Measurements from ENCODE around the gene SERPINI1.

The SERPINI1 gene

DNA sequence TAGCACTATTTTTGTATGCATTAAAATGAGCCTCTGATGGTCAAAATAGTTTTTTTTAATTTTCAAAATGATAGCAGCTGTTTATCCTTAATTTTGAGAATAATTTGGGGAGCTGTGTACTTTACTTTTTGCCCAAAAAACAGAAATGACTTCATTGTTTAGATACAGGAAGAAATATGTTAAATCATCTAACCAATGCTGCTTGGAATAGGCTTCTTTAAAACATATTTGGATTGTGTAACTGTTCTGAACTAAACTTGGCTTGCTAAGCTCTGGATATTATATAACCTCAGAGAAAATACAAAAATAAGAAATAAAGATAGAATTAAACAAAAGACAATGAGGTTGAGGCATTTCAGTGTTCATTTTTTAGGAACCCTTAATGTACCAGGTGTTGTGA lies 119.3 kb downstream of the SERPINI1 start:
- no peak for DNase-seq

DNA sequence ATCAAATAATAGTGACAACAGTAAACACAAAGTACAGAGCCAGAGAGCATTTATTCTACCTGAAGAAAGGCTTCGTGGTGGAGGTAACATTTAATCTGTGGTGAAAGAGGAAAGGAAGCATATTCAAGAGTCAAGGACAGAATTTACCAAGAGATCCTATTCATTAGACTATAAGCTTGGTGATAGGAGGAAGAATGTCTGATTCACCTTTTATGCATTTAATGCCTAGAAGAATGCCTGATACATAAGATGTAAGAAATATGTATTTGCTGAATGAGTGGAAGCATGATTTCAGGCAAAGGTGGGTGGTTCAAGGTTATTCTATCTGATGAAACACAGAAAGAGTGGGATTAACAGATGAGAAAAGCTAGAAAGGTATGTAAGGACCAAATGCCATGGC lies 119.8 kb downstream of the SERPINI1 start:
- DNase-seq = no peak

DNA sequence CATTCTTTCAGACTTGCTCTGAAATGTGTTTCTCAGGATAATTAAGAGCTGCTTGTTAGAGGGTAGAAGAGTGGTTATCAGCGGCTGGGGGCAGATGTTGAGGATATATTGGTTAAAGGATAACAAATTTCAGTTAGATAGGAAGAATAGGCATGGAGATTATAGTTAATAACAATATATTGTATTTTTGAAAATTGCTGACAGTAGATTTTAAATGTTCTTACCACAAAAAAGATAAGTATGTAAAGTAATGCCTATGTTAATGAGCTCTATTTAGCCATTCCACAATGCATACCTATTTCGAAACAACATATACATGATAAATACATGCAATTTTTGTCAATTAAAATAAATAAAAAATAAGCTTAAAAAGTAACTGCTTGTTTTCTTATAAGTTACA lies 123.3 kb downstream of the SERPINI1 start:
- DNase-seq = no peak

DNA sequence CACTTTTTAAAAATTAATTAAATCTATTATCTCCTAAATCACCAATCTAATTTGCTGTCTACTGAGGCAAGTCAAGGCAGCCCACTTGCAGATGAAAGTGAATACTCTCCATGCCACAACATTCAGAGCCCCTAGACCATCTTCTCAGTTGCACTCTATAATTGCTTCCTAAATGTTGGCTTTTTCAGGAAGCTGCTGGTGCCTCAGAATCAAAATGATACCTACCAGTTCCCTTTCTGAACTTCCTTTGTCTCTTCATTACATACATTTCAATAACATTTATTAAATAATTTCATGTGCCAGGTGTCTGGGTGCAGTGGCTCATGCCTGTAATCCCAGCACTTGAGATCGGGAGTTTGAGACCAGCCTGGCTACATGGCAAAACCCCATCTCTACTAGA lies 124.1 kb downstream of the SERPINI1 start:
- DNase-seq = no peak

DNA sequence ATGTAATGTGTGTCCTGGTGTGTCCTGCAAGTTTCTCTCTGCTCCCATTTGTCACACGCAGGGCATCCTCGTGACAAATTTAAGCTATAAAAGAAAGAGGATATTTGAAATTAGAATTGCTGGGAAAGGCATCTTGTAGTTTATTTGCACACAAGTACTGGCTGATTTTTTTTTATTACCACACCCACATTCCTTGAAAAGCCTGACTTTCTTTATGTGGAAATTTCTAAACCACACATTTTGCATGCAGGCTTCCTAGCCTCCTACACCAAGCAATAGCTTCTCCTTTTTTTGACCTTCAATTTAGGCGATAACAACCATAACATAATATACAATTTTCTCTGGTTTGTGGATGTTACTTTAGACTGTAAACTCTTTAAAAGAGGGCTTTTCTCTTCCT lies 126.1 kb downstream of the SERPINI1 start:
- DNase-seq = no peak

DNA sequence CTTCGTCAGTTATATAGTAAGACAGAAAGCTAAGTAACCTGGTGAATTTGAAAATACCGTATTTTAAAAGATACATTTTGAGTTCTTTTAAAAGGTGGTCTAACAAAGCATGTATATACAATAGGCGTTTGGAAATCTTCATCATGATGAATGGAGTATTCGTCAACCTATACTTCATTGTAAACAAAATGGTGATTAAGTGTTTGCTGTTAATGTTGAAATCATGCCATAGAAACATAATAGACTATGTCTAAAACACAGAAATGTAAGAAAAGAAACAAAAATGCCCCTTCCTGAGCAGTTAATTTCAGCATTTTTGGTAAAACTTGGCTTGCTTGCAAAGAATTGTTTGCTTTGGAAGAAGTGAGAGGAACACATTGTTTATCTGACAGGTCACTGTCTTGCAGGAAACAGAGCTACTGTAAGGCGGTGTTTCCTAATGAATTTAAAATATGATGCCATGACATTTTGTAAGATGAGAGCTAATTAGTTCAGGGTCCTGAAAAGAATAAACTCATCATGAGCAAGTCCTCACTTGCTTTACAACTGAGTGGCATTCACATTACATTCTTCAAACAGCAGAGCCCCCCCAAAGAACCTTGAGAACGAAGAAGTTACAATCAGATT lies 126.7 kb downstream of the SERPINI1 start:
- no peak for DNase-seq

DNA sequence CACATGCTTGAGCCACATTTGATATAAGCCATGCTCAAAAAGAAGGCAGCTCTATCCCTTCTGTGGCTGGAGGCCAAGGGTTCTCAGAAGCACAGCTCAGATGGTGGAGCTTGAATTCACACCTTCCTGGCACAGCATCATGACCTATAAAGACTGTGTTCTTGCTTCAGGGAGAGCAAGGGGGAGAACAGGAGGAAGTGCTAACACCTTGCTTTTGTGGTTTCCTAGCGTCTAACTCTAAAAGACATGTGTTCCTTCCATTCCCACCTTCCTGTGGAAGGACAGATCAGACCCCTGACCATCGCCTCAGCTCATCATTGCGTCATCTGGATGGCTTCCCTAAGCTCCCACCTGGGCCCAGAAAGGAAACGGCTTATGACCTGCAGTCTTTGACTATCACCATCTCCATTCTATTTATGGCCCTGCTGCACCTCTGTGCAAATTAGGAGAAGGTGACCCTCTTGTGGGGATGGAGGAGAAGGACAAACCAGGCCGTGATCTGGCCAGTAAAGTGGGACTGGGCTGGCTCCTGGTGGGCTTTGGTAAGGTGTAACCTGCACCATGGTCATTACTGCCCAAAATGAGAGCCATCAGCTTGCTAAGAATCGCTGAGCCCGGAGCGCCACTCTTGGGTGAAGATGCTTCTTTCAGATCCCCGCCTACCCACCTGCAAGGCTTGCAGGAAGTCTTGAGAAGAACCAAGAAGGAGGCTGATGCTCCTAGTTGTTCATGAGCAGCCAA lies 128.5 kb downstream of the SERPINI1 start:
- no peak for DNase-seq

DNA sequence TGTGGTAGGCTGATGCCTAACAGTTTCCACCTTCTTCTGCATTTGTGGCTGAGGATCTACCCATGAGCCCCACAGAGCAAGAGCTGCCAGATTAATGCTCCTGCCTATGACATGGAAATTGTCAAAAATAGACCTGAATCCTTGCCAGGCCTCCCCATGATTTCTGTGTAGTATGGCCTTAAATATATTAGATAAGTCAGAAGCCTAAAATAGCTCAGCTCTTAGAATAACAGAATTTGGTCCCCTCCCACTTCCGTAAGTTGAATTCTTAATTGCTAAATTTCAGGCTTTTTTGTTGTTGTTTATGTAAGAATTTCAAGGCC lies 129.0 kb downstream of the SERPINI1 start:
- DNase-seq = no peak

DNA sequence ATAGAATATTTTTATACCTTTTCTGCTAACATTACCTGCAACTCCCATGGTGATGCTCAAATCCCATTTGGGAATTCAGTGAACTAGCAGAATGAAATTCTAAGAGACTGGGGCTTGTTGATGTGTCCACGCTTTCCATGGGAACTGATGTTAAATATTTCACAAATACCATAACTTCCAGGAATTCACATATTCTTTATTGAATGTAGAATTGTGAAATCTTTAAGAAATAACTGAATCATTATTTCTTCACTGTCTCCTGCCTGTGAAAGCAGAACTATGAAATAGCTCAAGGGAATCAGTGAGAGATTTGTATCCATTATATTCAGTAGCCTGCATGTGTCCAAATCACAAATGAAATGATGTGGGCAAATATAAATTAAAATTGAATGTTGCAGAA lies 130.8 kb downstream of the SERPINI1 start:
- no peak for DNase-seq

DNA sequence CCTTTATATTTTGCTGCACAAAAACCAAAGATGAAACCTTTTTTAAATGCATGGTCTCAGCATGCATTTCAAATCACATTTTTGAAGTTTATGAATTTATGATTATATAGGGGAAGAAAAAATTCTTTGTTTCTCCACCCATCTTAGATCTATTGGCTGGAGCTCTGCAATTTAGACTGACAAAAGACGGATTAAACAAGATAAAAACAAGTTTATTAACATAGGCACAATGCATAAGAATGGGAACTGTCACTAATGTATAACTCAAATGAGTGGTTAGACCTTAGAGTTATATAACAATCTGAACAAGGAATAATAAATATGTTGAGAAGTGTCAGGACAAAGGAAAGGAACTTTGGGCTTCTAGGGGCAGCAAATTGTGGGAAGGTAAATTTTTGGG lies 132.5 kb downstream of the SERPINI1 start:
- no peak for DNase-seq

DNA sequence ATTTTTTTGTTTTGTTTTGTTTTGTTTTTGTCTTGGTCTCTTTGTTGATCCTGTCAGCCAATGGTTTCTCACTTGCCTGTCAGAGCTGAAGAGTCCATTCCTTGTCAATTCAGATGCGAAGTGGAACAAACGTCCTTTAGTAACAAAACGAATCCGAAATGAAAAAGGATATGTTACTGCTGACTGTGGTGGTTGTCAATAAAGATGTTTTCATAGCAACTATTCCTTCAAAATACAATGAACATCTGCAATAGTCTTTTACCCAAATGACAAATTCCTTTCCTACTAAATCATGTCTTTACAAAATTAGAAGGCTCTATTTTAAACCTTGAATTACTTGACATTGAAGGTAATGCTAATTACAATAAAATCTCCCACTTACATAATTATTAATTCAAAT lies 134.7 kb downstream of the SERPINI1 start:
- DNase-seq = no peak

DNA sequence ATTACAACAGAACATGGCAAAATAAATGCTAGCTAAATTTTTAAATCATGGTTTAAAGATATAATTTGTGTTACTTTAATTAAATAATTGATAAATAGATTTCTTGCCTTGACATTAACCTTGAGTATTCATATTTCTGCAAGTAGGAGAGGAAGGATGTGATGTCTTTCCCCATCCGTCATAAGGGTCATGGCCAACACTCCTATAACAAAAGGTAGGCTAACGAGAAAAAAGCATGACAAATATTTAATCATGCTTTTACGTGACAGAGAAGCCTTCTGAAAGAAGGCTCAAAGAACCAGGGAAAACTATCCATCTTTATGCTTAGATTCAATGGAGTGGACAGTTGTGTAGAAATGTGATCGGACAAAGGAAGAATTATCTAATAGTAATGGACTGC lies 135.2 kb downstream of the SERPINI1 start:
- DNase-seq = no peak

DNA sequence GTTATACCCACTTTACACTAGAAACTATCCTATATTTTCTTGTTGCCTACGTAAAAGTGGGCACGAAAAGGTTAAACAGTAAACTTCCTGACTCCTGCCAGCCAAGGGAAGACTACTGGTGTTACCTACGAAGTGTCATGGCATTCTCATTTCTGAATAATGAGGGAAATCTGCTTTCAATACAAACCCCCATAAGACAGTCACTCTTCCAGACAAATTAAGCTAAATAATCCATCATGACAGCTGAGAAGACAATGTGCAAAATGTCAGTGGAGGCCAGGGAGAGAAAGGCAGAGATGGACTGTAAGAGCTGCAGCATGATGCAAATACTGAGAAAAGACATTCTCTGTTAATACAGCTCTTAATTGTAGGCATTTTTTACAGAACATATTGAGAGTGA lies 136.5 kb downstream of the SERPINI1 start:
- DNase-seq = no peak

DNA sequence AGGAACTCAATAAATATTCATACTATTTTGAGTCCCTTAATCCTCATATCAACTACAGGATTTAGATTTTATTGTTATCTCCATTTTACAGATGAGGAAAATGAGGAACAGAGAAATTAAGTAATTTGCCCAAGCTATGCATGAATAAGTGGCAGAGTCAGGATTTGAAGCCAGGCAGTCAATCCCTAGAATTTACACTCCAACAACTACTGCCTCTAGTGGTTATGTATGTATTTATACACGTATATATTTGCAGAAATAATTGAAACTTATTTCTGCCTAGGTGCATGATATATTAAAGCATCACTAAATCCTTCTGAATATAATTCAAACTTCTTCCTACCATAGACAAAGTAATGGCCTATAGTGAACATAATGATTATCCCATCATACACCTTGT lies 137.4 kb downstream of the SERPINI1 start:
- peak; percentile 26 for DNase-seq

DNA sequence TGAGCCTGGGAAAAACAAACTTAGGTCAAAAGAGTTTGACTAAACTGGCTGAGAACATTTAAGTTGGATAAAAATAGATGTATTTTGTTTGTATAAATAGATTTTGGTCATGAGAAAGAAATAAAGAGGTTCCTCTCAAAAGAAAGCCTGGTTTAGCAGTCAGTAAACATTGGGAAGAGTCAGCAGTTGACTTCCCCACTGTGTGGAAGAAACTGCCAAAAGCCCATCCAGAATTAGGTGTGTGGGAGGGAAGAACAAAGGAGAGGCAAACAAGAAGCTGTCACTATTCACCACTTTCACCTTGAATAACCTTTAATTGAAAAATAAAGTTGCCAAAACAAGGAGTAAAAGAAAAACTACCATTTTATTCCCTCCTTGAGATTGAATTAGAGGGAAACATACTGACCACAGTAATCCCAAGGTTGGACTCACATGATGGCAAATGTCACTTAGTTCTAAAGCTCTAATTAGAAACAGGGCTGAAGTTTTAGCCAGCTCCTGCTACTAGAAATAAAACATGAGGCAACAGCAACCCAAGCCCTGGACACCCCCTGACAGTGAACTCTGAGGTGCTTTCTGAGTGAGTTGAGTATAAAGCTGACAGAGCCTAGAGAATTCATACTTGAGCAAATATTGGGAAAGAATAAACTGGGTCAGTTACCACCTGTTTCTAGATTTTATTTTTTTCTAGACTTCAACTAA lies 139.3 kb downstream of the SERPINI1 start:
- no peak for DNase-seq

Measured in DMS53 (cell line).